GM12878 (cell line): ENCODE results near the gene LGI4.

Source experiments
- CEBPB ChIP-seq, 2 experiments: fragments of 150-350 bp in 1 of 2; IDR thresholded peaks; 2 replicates each; pipeline ENCODE4 v1.6.1; 2012 to 2014; ENCODE audit warnings: low read depth in 2 of 2, low read length in 2 of 2, borderline replicate concordance in 1 of 2, inconsistent platforms in 1 of 2
- CHD2 ChIP-seq: IDR thresholded peaks from 2 replicates; pipeline ENCODE4 v1.6.1; 2011; ENCODE audit warnings: low read depth, low read length, improper control_type of control experiment, borderline replicate concordance
- CTCF ChIP-seq, 3 experiments: IDR thresholded peaks in 2 of 3; conservative IDR thresholded peaks in 1 of 3; 2 replicates each; pipeline ENCODE4 v1.5.1; 2011; ENCODE audit warnings: low read depth in 3 of 3, low read length in 3 of 3, mild to moderate bottlenecking in 3 of 3, control low read depth in 2 of 3, moderate library complexity in 2 of 3, inconsistent platforms in 1 of 3, mixed read lengths in 1 of 3; ENCODE audit not compliant: control insufficient read depth in 2 of 3, insufficient read depth in 1 of 3; ENCODE audit errors: extremely low read depth in 1 of 3
- EP300 ChIP-seq, 2 experiments: fragments of 150-350 bp in 1 of 2; IDR thresholded peaks; 2 replicates each; pipeline ENCODE4 v1.6.1; 2011 to 2012; ENCODE audit warnings: low read depth in 2 of 2, low read length in 2 of 2, borderline replicate concordance in 1 of 2, improper control_type of control experiment in 1 of 2, inconsistent platforms in 1 of 2; ENCODE audit not compliant: control insufficient read depth in 1 of 2
- EZH2 ChIP-seq: IDR thresholded peaks from 2 replicates; pipeline ENCODE4 v1.6.1; 2012; ENCODE audit warnings: low read depth, mild to moderate bottlenecking, control low read depth, inconsistent platforms, low read length, borderline replicate concordance; ENCODE audit not compliant: control insufficient read depth
- GATAD2B ChIP-seq: fragments of 450-650 bp; conservative IDR thresholded peaks from 2 replicates; pipeline ENCODE4 v1.6.1; 2017; ENCODE audit warnings: low read depth, mild to moderate bottlenecking, moderate library complexity
- POLR2A ChIP-seq: IDR thresholded peaks from 2 replicates; pipeline ENCODE4 v1.6.1; 2011; ENCODE audit warnings: low read depth, mild to moderate bottlenecking, low read length
- POLR2AphosphoS5 ChIP-seq: IDR thresholded peaks from 2 replicates; pipeline ENCODE4 v1.6.1; 2011; ENCODE audit warnings: mild to moderate bottlenecking, low read length, inconsistent platforms
- TARDBP ChIP-seq: IDR thresholded peaks from 2 replicates; pipeline ENCODE4 v1.6.1; 2016; ENCODE audit warnings: borderline replicate concordance
- TCF12 ChIP-seq: IDR thresholded peaks from 2 replicates; pipeline ENCODE4 v1.6.1; 2011; ENCODE audit warnings: low read depth, mild to moderate bottlenecking, low read length
- ZZZ3 ChIP-seq: IDR thresholded peaks from 2 replicates; pipeline ENCODE4 v1.6.1; 2011; ENCODE audit warnings: low read depth; ENCODE audit not compliant: control insufficient read depth, insufficient read length
- TF ChIP-seq, protein P1 (sequence below): IDR thresholded peaks from 2 replicates; pipeline ENCODE4 v1.6.1; 2012; ENCODE audit warnings: low read depth, low read length, improper control_type of control experiment

DNA sequence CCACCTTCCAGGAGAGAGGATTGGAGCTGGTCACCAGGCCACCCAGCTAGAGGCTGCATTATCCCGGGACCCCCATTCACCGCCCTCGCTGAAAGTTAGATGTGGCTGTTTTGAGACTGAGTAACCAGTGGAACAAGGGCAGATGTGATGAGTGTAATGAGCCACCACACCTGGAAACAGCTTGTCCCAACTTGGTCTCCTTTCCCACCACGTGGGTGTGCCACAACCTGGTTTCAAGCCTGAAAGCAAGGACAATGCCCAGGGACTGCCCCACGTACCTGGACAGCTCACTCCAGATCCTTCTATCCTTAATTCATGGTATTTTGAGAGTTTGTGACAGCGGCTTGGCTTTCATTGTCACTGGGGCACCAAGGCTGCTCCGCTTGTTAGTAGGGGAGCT, 7.0 kb downstream of the LGI4 start:
- TF ChIP-seq CHD2 (no peak), GATAD2B (no peak), TCF12 (no peak), CEBPB (IDR thresholded peaks at IDR 0.05; ENCODE audit: borderline replicate concordance in 1 of 2, low read depth in 2 of 2, low read length in 2 of 2) (no peak), EZH2 (no peak), POLR2AphosphoS5 (no peak), CTCF (IDR thresholded peaks at IDR 0.05 in 2 of 3, conservative IDR thresholded peaks at IDR 0.05 in 1 of 3; ENCODE audit: control insufficient read depth in 2 of 3, extremely low read depth in 1 of 3, insufficient read depth in 1 of 3, low read depth in 3 of 3, low read length in 3 of 3) (no peak), ZZZ3 (no peak), TARDBP (no peak), POLR2A (no peak), EP300 (IDR thresholded peaks at IDR 0.05; ENCODE audit: borderline replicate concordance in 1 of 2, control insufficient read depth in 1 of 2, low read depth in 2 of 2, low read length in 2 of 2) (no peak)
- TF ChIP-seq, protein P1, sequence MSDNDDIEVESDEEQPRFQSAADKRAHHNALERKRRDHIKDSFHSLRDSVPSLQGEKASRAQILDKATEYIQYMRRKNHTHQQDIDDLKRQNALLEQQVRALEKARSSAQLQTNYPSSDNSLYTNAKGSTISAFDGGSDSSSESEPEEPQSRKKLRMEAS = no peak
